HEK293 (cell line): ENCODE results near the gene C11orf21.

ENCODE experiments used
- CTCF ChIA-PET: fragments of 350-600 bp; formaldehyde crosslinking; extraction: SDS; loops from one replicate; lab custom pipeline; 2021; ENCODE audit warnings: antibody characterized with exemption; lab: Yijun Ruan, JAX
- POLR2A ChIA-PET: fragments of 300-600 bp; formaldehyde crosslinking; extraction: SDS; loops from one replicate; lab custom pipeline; 2020; ENCODE audit warnings: antibody characterized with exemption, inconsistent platforms; lab: Yijun Ruan, JAX
- H3K27ac ChIP-seq: fragments of 200-500 bp; sonication (Bioruptor generic); 2 replicates; pipeline ENCODE4 v1.5.1; 2014; ENCODE audit warnings: low read depth, low read length, control low read depth, inconsistent platforms; ENCODE audit errors: extremely low read depth
- H3K36me3 ChIP-seq, 2 experiments: fragments of 200-500 bp in 1 of 2; sonication (Bioruptor generic) in 1 of 2; 1 replicate in 1 of 2; 2 replicates in 1 of 2; pipeline ENCODE4 v1.5.1; 2014 to 2017; ENCODE audit warnings: inconsistent platforms in 2 of 2, low read length in 2 of 2; ENCODE audit not compliant: control insufficient read depth in 2 of 2, insufficient read depth in 1 of 2
- H3K4me1 ChIP-seq: fragments of 200-500 bp; sonication (Bioruptor generic); 2 replicates; pipeline ENCODE4 v1.5.1; 2014; ENCODE audit warnings: mild to moderate bottlenecking, low read length, inconsistent platforms; ENCODE audit not compliant: control insufficient read depth, insufficient read depth
- H3K4me3 ChIP-seq: 2 replicates; pipeline ENCODE4 v1.5.1; 2011; ENCODE audit warnings: low read depth, mild to moderate bottlenecking, control low read depth, low read length, moderate library complexity
- H3K9me3 ChIP-seq: fragments of 200-500 bp; sonication (Bioruptor generic); 2 replicates; pipeline ENCODE4 v1.5.1; 2014; ENCODE audit warnings: low read depth, low read length, inconsistent platforms; ENCODE audit not compliant: control insufficient read depth, insufficient read depth
- GLI2 ChIP-seq: fragments of 450-650 bp; formaldehyde crosslinking; IDR thresholded peaks from 2 replicates; pipeline ENCODE4; 2017; ENCODE audit warnings: missing biosample characterization, missing genetic modification characterization, low read depth, borderline replicate concordance
- GLI4 ChIP-seq: fragments of 450-650 bp; formaldehyde crosslinking; IDR thresholded peaks from 2 replicates; pipeline ENCODE4 v1.5.1; 2016; ENCODE audit warnings: missing biosample characterization, missing genetic modification characterization
- GLIS1 ChIP-seq: fragments of 450-650 bp; formaldehyde crosslinking; IDR thresholded peaks from 2 replicates; pipeline ENCODE4 v1.5.1; 2016; ENCODE audit warnings: missing biosample characterization, missing genetic modification characterization
- INSM2 ChIP-seq: fragments of 450-650 bp; formaldehyde crosslinking; IDR thresholded peaks from 2 replicates; pipeline ENCODE4 v1.5.1; 2016; ENCODE audit warnings: missing biosample characterization, missing genetic modification characterization
- KLF10 ChIP-seq: fragments of 450-650 bp; IDR thresholded peaks from 2 replicates; pipeline ENCODE4 v1.5.1; 2018; ENCODE audit warnings: missing biosample characterization, mild to moderate bottlenecking, missing genetic modification characterization
- SP7 ChIP-seq: fragments of 450-650 bp; formaldehyde crosslinking; IDR thresholded peaks from 2 replicates; pipeline ENCODE4 v1.5.1; 2016; ENCODE audit warnings: missing biosample characterization, missing genetic modification characterization
- TCF7L2 ChIP-seq: IDR thresholded peaks from 2 replicates; pipeline ENCODE4 v1.6.1; 2011; ENCODE audit warnings: low read depth, mild to moderate bottlenecking, inconsistent platforms, low read length, moderate library complexity, borderline replicate concordance
- TRIM28 ChIP-seq: IDR thresholded peaks from 2 replicates; pipeline ENCODE4 v1.6.1; 2011; ENCODE audit warnings: low read length, control low read depth, borderline replicate concordance
- ZBTB49 ChIP-seq: fragments of 450-650 bp; formaldehyde crosslinking; IDR thresholded peaks from 2 replicates; pipeline ENCODE4 v1.5.1; 2016; ENCODE audit warnings: missing biosample characterization, missing genetic modification characterization, low read depth
- ZNF133 ChIP-seq: fragments of 450-650 bp; formaldehyde crosslinking; IDR thresholded peaks from 2 replicates; pipeline ENCODE4 v1.5.1; 2016; ENCODE audit warnings: missing biosample characterization, missing genetic modification characterization
- ZNF302 ChIP-seq: fragments of 450-650 bp; formaldehyde crosslinking; IDR thresholded peaks from 2 replicates; pipeline ENCODE4 v1.5.1; 2016; ENCODE audit warnings: missing biosample characterization, missing genetic modification characterization, low read depth
- ZNF362 ChIP-seq: fragments of 450-650 bp; formaldehyde crosslinking; IDR thresholded peaks from 2 replicates; pipeline ENCODE4 v1.5.1; 2016; ENCODE audit warnings: missing biosample characterization, missing genetic modification characterization
- ZNF391 ChIP-seq: fragments of 450-650 bp; formaldehyde crosslinking; IDR thresholded peaks from 2 replicates; pipeline ENCODE4 v1.5.1; 2016; ENCODE audit warnings: low read depth, missing biosample characterization, missing genetic modification characterization, borderline replicate concordance
- ZNF521 ChIP-seq: fragments of 450-650 bp; formaldehyde crosslinking; IDR thresholded peaks from 2 replicates; pipeline ENCODE4 v1.5.1; 2017; ENCODE audit warnings: missing biosample characterization, mild to moderate bottlenecking, missing genetic modification characterization
- ZNF558 ChIP-seq: fragments of 450-650 bp; formaldehyde crosslinking; IDR thresholded peaks from 2 replicates; pipeline ENCODE4 v1.5.1; 2016; ENCODE audit warnings: missing biosample characterization, missing genetic modification characterization
- ZNF621 ChIP-seq: fragments of 450-650 bp; formaldehyde crosslinking; IDR thresholded peaks from 2 replicates; pipeline ENCODE4 v1.5.1; 2017; ENCODE audit warnings: missing biosample characterization, missing genetic modification characterization
- ZNF747 ChIP-seq: fragments of 450-650 bp; formaldehyde crosslinking; IDR thresholded peaks from 2 replicates; pipeline ENCODE4 v1.5.1; 2016; ENCODE audit warnings: missing biosample characterization, missing genetic modification characterization
- ZNF777 ChIP-seq: fragments of 450-650 bp; formaldehyde crosslinking; IDR thresholded peaks from 2 replicates; pipeline ENCODE4 v1.5.1; 2017; ENCODE audit warnings: missing biosample characterization, missing genetic modification characterization, borderline replicate concordance
- ZNF843 ChIP-seq: fragments of 450-650 bp; formaldehyde crosslinking; IDR thresholded peaks from 2 replicates; pipeline ENCODE4 v1.5.1; 2016; ENCODE audit warnings: missing biosample characterization, missing genetic modification characterization

Gene C11orf21

GRCh38 chr11:2331404-2331803, 29.7 kb upstream of the C11orf21 start:
- peak; percentile 50; the same call in 1 of the 2 replicates for TF ChIP-seq TRIM28
- no peak for TF ChIP-seq GLI4 (tag by site-specific recombination)
- Histone ChIP-seq H3K9me3 (no peaks in the 10 kb centered on the region), H3K36me3 (no peaks in the 10 kb centered on the region), H3K4me3 (no peak overlapping the region), H3K4me1 (no peaks in the 10 kb centered on the region), H3K27ac (no peak overlapping the region)
- ChIA-PET CTCF (no interaction called here), POLR2A (no interaction called here)

GRCh38 chr11:2330696-2331095, 29.0 kb upstream of the C11orf21 start:
- ChIA-PET POLR2A (no interaction called here), CTCF (interaction anchor here (0.6 kb wide), 1 partner anchor 88 kb away, joined by 3 read pairs; no protein-coding TSS in a partner anchor)
- Histone ChIP-seq H3K27ac (no peak overlapping the region), H3K4me3 (no peak overlapping the region), H3K9me3 (no peaks in the 10 kb centered on the region), H3K4me1 (no peaks in the 10 kb centered on the region)
- no peak for TF ChIP-seq ZNF747 (tag by site-specific recombination)
- no peak for TF ChIP-seq KLF10 (tag by site-specific recombination)
- no peak for TF ChIP-seq ZNF843 (tag by site-specific recombination)
- no peak for TF ChIP-seq GLIS1 (tag by site-specific recombination)
- TF ChIP-seq TCF7L2: no peak
- TF ChIP-seq ZNF621 (tag by site-specific recombination): no peak
- no peak for TF ChIP-seq ZNF391 (tag by site-specific recombination)
- TF ChIP-seq ZBTB49: no peak
- TF ChIP-seq INSM2 (tag by site-specific recombination): no peak
- TF ChIP-seq SP7 (tag by site-specific recombination): no peak
- no peak for TF ChIP-seq ZNF558 (tag by site-specific recombination)
- TF ChIP-seq GLI2 (tag by site-specific recombination): no peak
- TF ChIP-seq, all 188 proteins: peak for 0
- H3K36me3 ChIP-seq: no peaks in the 10 kb centered on the region

GRCh38 chr11:2329551-2329950, 27.8 kb upstream of the C11orf21 start:
- H3K9me3 ChIP-seq: no peaks in the 10 kb centered on the region
- ChIA-PET CTCF (no interaction called here), POLR2A (no interaction called here)
- no peaks in the 10 kb centered on the region for H3K4me1 ChIP-seq
- TF ChIP-seq ZNF521 (tag by site-specific recombination): no peak
- no peak for TF ChIP-seq ZNF133 (tag by site-specific recombination)
- TF ChIP-seq ZNF362 (tag by site-specific recombination): no peak
- no peak for TF ChIP-seq KLF10 (tag by site-specific recombination)
- no peak for TF ChIP-seq ZNF777 (tag by site-specific recombination)
- no peak for TF ChIP-seq TCF7L2
- no peak for TF ChIP-seq ZNF302 (tag by site-specific recombination)
- H3K4me3 ChIP-seq: no peak overlapping the region
- H3K36me3 ChIP-seq: no peaks in the 10 kb centered on the region
- H3K27ac ChIP-seq: no peak overlapping the region
